Activated T-helper 1 cell treated with anti-CD3 and anti-CD28 coated beads, Interleukin-12 subunit alpha, Interleukin-12 subunit beta, Interleukin-2, Interleukin-4 antibody, amounts not matched to agents 30 ng/mL and 10 ng/mL and 1 ng/mL, durations not matched to agents 14 hours and 24 hours and 36 hours (primary cell): ENCODE results near the gene ST8SIA5. TPM values are rescaled to one million over a fixed set of nuclear protein-coding genes. Genes with fewer than 3 reads are reported as not detected.

Source experiments
- DNase-seq: peaks from one replicate; pipeline ENCODE4 v3.0.0; 2021; ENCODE audit warnings: low spot score
- H3K27ac Mint-ChIP-seq: one replicate; pipeline ENCODE4 v1.8.0; 2021; ENCODE audit warnings: mild to moderate bottlenecking, mixed read lengths
- H3K27me3 Mint-ChIP-seq: one replicate; pipeline ENCODE4 v1.8.0; 2022; ENCODE audit warnings: mild to moderate bottlenecking, moderate library complexity, mixed read lengths; ENCODE audit not compliant: insufficient read depth
- H3K36me3 Mint-ChIP-seq: one replicate; pipeline ENCODE4 v1.8.0; 2021; ENCODE audit warnings: low read depth, mixed read lengths
- H3K4me1 Mint-ChIP-seq: one replicate; pipeline ENCODE4 v1.8.0; 2021; ENCODE audit warnings: low read depth, mixed read lengths
- H3K4me3 Mint-ChIP-seq: one replicate; pipeline ENCODE4 v1.8.0; 2021; ENCODE audit warnings: mild to moderate bottlenecking, moderate library complexity, mixed read lengths
- H3K9me3 Mint-ChIP-seq: one replicate; pipeline ENCODE4 v1.8.0; 2021; ENCODE audit warnings: mixed read lengths
- intact Hi-C: fragments of 100-400 bp; cut with micrococcal nuclease; formaldehyde crosslinking; loops from one replicate; pipeline ENCODE4 v1.15.1; 2024
- total RNA-seq: library from RNA; stranded (reverse); gene quantifications from 2 replicates; pipeline ENCODE4 v1.2.3, GENCODE V29; 2022

The ST8SIA5 gene
- total RNA-seq, 1 donor from 2014 or later = not detected

DNA sequence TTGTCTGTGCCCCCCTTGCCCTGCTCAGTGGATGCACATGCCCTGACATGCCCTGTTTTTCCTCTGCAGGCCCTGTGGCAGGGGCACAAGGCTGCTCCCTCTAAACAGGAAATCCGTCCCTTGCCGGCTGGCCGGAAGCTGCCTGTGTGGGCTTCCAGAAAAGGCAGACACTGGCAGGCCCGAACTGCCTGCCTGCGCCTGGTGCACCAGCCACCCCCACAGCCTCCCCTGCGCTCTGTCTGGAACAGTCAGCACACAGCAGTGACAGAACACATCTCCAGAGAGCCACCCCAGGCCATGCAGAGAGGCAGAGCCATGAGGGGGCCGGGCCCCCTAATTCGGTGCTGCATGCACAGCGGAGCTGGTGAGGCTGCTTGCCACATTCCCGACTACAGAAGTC, 133.3 kb downstream of the ST8SIA5 start:
- DNase-seq = peak; percentile 18
- H3K9me3 Mint-ChIP-seq = no peaks in the 10 kb centered on the region
- intact Hi-C loops = no loop called here
- peaks cover 4% of the 10 kb centered on the region for H3K36me3 Mint-ChIP-seq
- H3K27ac Mint-ChIP-seq = no peak overlapping the region
- peaks cover 22% of the 10 kb centered on the region for H3K4me1 Mint-ChIP-seq
- H3K4me3 Mint-ChIP-seq = peak overlapping the region; percentile 11
- peaks cover 5% of the 10 kb centered on the region for H3K27me3 Mint-ChIP-seq

- no peak for DNase-seq
- Mint-ChIP-seq H3K9me3 (no peaks in the 10 kb centered on the region), H3K4me3 (no peak overlapping the region), H3K27ac (peak overlapping the region; percentile 32), H3K36me3 (peaks cover 5% of the 10 kb centered on the region), H3K27me3 (peaks cover 5% of the 10 kb centered on the region), H3K4me1 (peaks cover 22% of the 10 kb centered on the region)
- intact Hi-C loops = no loop called here
Observed at GRCh38 chr18:46622999-46623398, 133.9 kb downstream of the ST8SIA5 start.

GRCh38 chr18:46622451-46622850, 134.4 kb downstream of the ST8SIA5 start:
- intact Hi-C loops = no loop called here
- Mint-ChIP-seq H3K9me3 (no peaks in the 10 kb centered on the region), H3K4me3 (no peak overlapping the region)

GRCh38 chr18:46621871-46622270, 135.0 kb downstream of the ST8SIA5 start:
- Mint-ChIP-seq H3K4me1 (peaks cover 27% of the 10 kb centered on the region), H3K9me3 (no peaks in the 10 kb centered on the region), H3K27me3 (peaks cover 11% of the 10 kb centered on the region), H3K27ac (no peak overlapping the region), H3K36me3 (peaks cover 5% of the 10 kb centered on the region), H3K4me3 (no peak overlapping the region)
- no peak for DNase-seq
- intact Hi-C loops = no loop called here

More at GRCh38 chr18:46622451-46622850, 134.4 kb downstream of the ST8SIA5 start:
- H3K4me1 Mint-ChIP-seq = peaks cover 25% of the 10 kb centered on the region
- peaks cover 9% of the 10 kb centered on the region for H3K27me3 Mint-ChIP-seq
- H3K36me3 Mint-ChIP-seq = peaks cover 5% of the 10 kb centered on the region
- H3K27ac Mint-ChIP-seq = no peak overlapping the region
- DNase-seq = no peak

- no peak overlapping the region for H3K27ac Mint-ChIP-seq
- H3K4me1 Mint-ChIP-seq = peaks cover 27% of the 10 kb centered on the region
- peaks cover 5% of the 10 kb centered on the region for H3K36me3 Mint-ChIP-seq
- intact Hi-C loops = no loop called here
- no peak for DNase-seq
- H3K9me3 Mint-ChIP-seq = no peaks in the 10 kb centered on the region
- peaks cover 12% of the 10 kb centered on the region for H3K27me3 Mint-ChIP-seq
- no peak overlapping the region for H3K4me3 Mint-ChIP-seq
Observed at GRCh38 chr18:46621111-46621766, 135.6 kb downstream of the ST8SIA5 start.

DNA sequence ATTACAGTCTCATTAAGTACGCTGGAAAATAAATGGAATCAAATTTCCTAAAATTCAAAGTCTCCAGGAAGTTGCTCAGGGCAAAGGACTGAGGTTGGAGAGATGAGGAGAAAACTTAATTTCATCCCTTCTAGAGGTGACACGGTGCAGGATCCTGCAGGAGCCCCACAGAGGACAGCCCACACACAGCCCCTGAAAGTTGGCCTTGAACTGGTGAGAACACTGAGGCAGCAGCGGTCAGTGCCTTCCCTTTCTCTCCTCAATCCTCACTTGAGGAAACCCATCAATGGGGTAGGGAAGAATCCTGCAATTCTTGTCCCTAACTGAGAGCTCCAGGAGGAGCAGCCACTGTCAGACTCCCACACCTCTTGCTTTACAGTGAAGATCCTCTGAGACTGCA, 137.3 kb downstream of the ST8SIA5 start:
- intact Hi-C loops = no loop called here
- Mint-ChIP-seq H3K27ac (no peak overlapping the region), H3K4me1 (peaks cover 20% of the 10 kb centered on the region), H3K27me3 (peaks cover 18% of the 10 kb centered on the region), H3K4me3 (no peak overlapping the region), H3K9me3 (no peaks in the 10 kb centered on the region), H3K36me3 (peaks cover 3% of the 10 kb centered on the region)
- no peak for DNase-seq

Other genes with a start within 250 kb of the ST8SIA5 start
- gene LOXHD1, start 99.8 kb downstream of the ST8SIA5 start, total RNA-seq = not detected in 2 replicates
- gene PIAS2, start 160.5 kb upstream of the ST8SIA5 start, total RNA-seq = 28.5 and 28.7 TPM in 2 replicates
- 0.26 and 0.27 TPM in 2 replicates for gene KATNAL2, start 160.5 kb upstream of the ST8SIA5 start, total RNA-seq